Measurements from ENCODE around the gene CD300A. TPM values are rescaled to one million over a fixed set of nuclear protein-coding genes. Genes with fewer than 3 reads are reported as not detected.

Gene CD300A
- total and polyA plus RNA-seq, 2 of the 4 experiments (the other 2 are of a cell fraction), result not detected

- DNase-seq (no peak), ATAC-seq (ENCODE audit: low read depth) (no peak)
- Histone ChIP-seq H2BK20ac (ENCODE audit: low read depth, low read length) (no peak overlapping the region), H4K8ac (ENCODE audit: low read depth in 2 of 2, low read length in 2 of 2) (no peak overlapping the region), H3K4me3 (ENCODE audit: insufficient read depth, low read depth, low read length) (no peak overlapping the region), H3K36me3 (ENCODE audit: control insufficient read depth, insufficient read depth, low read length) (no peaks in the 10 kb centered on the region), H3K4me2 (ENCODE audit: low read depth, low read length) (no peak overlapping the region), H4K91ac (ENCODE audit: insufficient read depth, low read depth, low read length) (no peak overlapping the region), H3K9ac (ENCODE audit: low read depth, low read length) (no peak overlapping the region), H3K9me3 (ENCODE audit: control insufficient read depth, insufficient read depth, low read length) (no peaks in the 10 kb centered on the region), H3K18ac (ENCODE audit: low read depth, low read length) (no peak overlapping the region), H2AK9ac (replicated peaks; ENCODE audit: low read depth, low read length, poor library complexity) (no peak overlapping the region), H3K14ac (replicated peaks; ENCODE audit: low read depth, low read length) (no peak overlapping the region), H2BK120ac (ENCODE audit: low read depth, low read length) (no peak overlapping the region), H2AFZ (replicated peaks; ENCODE audit: low read length, poor library complexity) (no peak overlapping the region), H2AK5ac (ENCODE audit: low read depth, low read length) (no peak overlapping the region), H4K5ac (ENCODE audit: low read depth, low read length) (no peak overlapping the region), H3K4ac (ENCODE audit: low read depth, low read length) (no peak overlapping the region), H3K27me3 (ENCODE audit: control insufficient read depth, insufficient read depth, low read length) (no peaks in the 10 kb centered on the region), H3K4me1 (ENCODE audit: control insufficient read depth, insufficient read depth, low read length) (no peaks in the 10 kb centered on the region), H3K27ac (ENCODE audit: insufficient read depth, low read length) (no peak overlapping the region), H2BK5ac (ENCODE audit: low read depth, low read length, poor library complexity, severe bottlenecking) (no peak overlapping the region), H3K9me1 (ENCODE audit: insufficient read depth, low read length) (no peaks in the 10 kb centered on the region), H2BK15ac (ENCODE audit: low read depth, low read length) (no peak overlapping the region), H4K20me1 (ENCODE audit: insufficient read depth, low read length) (no peaks in the 10 kb centered on the region), H3K79me1 (ENCODE audit: low read depth in 1 of 2, low read length in 2 of 2) (no peaks in the 10 kb centered on the region), H3K56ac (ENCODE audit: extremely low read depth, insufficient read depth, low read length) (no peak overlapping the region), H3K23ac (ENCODE audit: low read depth, low read length) (no peak overlapping the region)
- ChIA-PET CTCF (no interaction called here), POLR2A (ENCODE audit: unreplicated experiment) (no interaction called here)
- in situ Hi-C loops (cut with MboI; ENCODE audit: low sequenced_read_pairs), result no loop called here
- WGBS, 2 experiments (ENCODE audit: extremely low coverage in 2 of 2, insufficient read length in 1 of 2), result no CpG with 5 or more reads among the region's 7 CpGs
- intact Hi-C loops (cut with micrococcal nuclease), result no loop called here
- no peak for TF ChIP-seq POLR2A (IDR thresholded peaks at IDR 0.05; ENCODE audit: low read depth, low read length)
- no peak for TF ChIP-seq SMC3 (IDR thresholded peaks at IDR 0.05; ENCODE audit: low read depth, low read length)
- no peak for TF ChIP-seq RAD21 (IDR thresholded peaks at IDR 0.05; ENCODE audit: low read length)
- dilution Hi-C loops (cut with HindIII; ENCODE audit: low sequenced_read_pairs, unreplicated experiment), result no loop called here
- BruUV-seq (replicated peaks), result no TSS peak
Measured at GRCh38 chr17:74459622-74460021, 6.8 kb upstream of the CD300A start.

Measured in IMR-90 (cell line).